ENCODE data around the gene PTPRZ1.

- TF ChIP-seq EZH2phosphoT487 (IDR thresholded peaks at IDR 0.05; ENCODE audit: borderline replicate concordance, low read depth) (no peak), TEAD4 (IDR thresholded peaks at IDR 0.05; ENCODE audit: borderline replicate concordance, insufficient read depth) (no peak)
These were observed 192.0 kb downstream of the PTPRZ1 start for GRCh38 chr7:122064971-122065370.
